ENCODE data around the gene HOXB8. TPM values are rescaled to one million over a fixed set of nuclear protein-coding genes. Genes with fewer than 3 reads are reported as not detected.

HOXB8 gene
- total RNA-seq, 1 experiment from 2014 or later: 1.2 TPM

DNA sequence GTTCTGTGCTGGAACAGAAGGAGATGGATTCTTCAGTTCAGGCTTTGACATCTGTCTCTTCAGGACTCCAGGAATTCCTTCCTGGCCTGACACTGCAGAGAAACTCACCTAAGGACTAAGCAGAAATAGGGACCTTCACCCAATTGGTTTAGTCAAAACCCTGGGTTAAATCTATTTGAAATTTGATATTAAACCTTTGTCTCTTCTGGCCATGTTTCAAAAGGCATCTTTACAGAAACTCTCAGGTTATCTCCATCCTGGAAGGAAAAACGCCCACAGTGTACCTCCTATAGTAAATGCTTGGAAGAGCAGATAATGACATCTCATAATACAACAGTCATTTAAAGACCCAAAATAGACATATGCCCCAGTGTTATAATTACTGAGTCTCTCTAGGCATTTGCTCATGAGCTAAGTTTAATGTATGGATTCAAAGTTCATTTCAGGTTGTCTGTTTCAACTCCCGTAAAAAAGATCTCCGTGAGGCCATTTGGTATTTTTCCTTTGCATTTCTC lies 31.3 kb downstream of the HOXB8 start:
- no peak for DNase-seq (ENCODE audit: low spot score)

DNA sequence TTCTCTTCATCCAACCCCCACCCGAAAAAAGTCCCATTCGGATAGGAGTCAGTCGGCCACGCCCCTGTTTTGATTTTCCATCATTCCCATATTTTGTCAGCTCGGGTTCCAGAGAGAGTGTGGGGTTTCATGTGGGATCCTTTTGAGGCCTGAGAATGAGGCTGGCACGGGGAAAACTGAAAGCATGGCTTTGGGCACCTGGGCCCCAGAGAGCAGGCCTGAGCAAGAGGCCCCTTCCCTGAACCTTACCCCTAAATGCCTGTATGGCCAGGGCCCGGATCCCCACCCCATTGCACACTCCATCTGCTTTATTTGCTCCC lies 32.4 kb downstream of the HOXB8 start:
- DNase-seq (ENCODE audit: low spot score): no peak

DNA sequence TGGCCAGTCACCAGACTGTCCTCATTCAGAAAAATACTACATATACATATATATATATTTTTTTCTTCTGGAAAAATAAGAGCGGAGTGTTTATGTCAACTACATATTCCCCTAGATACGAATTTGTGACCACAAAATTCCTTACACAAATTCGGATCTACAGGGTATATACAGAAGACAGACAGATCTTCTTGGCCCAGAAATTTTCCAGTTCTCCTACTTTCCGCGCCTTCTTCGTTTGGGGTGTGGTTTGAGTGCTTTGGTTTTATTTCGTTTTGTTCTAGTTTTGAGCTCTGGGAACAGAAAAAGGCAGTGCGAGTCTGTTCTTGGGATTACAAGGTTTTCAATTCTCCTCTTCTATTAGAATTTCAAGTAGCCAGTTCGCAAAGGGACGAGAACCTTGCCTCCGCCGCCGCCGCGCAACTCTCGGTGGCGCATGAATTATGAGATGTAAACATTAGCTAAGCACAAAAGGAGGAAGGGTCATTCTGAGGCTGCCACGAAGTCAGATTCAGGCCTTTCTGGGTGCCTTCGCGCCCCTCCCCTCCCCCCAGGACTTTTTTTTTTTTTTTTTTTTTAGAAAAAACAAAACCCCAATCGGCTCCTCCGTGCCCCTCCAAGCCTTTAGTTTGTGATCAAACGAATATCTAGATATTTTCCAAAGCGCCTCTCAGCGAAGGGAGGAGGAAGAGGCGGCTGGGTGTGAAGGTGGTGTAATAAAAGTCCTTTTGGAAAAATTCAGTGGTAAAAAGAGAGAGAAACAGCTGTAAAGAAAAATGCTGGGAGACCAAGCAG lies 35.1 kb downstream of the HOXB8 start:
- no peak for DNase-seq (ENCODE audit: low spot score)

DNA sequence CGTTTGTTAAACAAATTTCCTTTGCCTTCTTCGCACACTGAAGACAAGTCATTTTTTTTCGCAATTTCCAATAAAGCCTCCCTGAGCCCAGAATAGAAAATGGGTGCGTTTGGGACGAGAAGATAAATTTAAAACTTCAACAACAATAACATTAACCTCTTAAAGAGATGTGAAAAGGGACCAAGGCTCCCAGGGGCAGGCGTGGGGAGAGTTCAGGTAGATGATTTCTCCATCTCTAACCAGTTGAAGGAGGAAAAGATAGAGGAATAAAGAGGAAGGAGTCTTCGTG lies 35.7 kb downstream of the HOXB8 start:
- DNase-seq (ENCODE audit: low spot score): no peak

DNA sequence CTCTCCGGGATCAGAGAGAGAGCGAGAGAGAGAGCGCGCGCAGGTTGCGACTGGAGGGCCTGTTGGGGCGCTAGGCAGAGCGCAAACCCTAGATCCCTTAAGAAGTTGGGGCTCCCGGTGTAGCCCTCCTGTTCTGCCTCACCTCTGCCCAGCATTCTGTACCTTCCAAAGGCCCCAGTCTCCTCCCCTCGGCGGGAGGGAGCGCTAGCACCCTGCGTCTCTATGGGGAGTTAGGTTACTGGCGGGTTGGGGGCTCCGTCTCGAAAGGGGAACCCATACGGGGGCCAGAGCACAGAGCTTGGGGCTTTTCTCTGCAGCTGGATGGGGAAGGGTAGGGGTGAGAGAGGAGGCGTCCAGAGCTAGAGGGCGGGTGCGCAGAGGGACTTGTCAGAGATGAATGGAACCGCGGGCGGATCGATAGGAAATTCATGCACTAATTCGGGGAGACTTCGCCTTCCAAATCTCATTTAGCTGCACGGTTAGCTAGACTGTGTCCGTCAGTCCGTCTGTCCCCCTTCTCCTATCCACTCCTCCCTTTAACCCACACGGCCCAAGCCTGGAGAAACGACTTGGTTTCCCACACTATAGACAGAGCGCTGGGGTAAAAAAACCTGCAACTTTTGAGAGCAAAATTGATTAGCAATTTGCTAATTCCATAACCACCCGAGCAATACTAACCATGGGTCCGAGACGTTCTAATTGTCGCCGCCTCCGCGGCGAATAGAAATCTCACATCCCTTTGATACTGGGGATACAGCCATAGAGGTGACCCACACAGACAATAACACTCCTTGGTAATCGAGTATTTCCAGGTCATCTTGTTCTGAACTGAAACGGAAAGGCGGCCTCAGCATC lies 36.2 kb downstream of the HOXB8 start:
- no peak for DNase-seq (ENCODE audit: low spot score)

DNA sequence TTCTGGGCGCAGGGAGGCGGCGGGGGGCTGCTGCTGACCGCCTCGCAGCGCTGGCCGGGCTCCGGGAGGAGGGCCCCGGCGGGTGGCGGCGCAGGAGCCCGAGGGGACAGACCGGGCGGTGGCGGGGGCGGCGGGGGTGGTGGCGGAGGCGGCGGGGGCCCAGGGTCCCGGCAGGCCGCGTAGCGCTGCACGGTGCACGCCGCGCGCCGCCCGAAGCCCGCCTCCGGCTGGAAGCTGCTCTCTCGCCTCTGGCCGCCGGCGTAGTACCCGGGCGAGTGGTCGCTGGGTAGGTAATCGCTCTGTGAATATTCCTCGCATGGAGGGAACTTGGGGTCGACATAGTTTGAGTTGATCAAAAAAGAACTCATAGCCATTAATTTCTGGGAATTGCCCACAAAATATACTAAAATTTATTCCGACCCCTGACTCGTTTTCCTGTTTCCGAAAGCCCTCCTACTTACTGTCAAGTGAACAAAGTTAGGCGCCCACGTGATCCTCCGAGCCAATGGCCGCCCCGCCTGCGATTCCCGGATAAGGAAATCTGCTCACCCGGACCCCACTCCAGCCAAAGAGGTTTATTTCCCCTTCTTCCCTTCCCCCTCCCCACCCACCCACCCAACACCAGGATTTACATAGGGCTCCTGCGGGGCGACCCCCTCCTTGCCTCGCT lies 37.0 kb downstream of the HOXB8 start, which contains the start of gene HOXB4:
Gene HOXB4 (minus strand): TSS at position 405 of the 670 bp plus-strand sequence. CDS start 31 bp downstream, at position 374.
- DNase-seq (ENCODE audit: low spot score): no peak

DNA sequence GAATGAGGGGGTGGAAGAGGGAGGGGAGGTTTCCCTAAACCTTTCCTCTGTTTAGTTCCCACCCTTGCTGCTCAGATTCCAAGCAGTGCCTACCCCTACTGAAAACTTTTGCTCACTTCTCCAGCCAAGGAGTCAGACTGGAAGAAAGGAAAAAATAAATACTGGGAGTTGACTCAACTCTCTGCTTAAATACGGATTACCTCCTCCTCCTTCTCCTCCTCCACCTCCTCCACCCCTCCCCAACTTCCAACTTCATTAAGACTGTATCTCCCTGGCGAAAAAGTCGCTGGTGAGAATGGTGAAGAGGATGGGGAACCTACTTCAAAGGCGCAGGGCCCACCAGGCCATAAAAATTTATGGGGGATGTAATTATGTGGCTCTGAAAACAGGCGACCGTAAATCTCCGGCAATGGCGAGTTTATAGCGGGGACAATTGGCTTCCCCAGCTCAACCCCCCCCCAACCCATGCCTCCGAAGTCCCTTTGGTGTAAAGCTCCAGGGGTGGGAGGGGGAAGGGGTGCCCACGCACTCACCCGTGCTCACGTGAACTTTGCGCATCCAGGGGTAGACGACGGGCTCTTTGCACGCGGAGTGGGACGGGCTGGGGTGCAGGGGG lies 37.7 kb downstream of the HOXB8 start:
- DNase-seq (ENCODE audit: low spot score): no peak

DNA sequence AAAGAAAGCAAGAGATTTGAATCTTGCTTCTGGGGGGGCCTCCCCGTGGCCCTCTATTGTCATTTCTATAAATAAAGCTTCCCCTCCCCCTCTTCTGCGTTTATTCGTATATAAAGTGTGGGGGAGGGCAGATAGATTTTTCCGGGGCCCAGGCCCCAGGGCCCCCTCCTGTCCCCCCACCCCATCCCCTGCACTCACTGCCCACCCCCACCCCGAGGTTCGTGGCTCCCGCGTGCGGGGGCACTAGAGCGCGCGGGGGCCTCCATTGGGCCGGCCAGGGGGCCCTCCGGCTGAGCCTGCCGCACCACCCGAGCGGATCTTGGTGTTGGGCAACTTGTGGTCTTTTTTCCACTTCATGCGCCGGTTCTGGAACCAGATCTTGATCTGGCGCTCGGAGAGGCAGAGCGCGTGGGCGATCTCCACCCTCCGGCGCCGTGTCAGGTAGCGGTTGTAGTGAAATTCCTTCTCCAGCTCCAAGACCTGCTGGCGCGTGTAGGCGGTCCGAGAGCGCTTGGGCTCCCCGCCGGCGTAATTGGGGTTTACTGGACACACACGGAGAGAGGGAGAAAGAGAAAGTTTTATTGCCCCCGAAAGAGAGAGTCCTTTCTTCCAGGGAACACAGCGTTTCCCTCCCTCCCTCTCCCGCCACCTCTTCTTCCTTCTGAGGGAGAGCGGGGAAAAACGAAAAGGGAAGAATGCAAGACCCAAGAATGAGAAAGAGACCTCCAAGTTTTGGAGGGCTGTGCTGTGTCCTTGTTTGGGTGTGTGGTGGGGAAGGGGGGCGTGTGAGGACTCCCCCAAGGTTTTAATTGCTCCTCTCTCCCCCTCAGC lies 38.4 kb downstream of the HOXB8 start:
- DNase-seq (ENCODE audit: low spot score): peak; percentile 56

DNA sequence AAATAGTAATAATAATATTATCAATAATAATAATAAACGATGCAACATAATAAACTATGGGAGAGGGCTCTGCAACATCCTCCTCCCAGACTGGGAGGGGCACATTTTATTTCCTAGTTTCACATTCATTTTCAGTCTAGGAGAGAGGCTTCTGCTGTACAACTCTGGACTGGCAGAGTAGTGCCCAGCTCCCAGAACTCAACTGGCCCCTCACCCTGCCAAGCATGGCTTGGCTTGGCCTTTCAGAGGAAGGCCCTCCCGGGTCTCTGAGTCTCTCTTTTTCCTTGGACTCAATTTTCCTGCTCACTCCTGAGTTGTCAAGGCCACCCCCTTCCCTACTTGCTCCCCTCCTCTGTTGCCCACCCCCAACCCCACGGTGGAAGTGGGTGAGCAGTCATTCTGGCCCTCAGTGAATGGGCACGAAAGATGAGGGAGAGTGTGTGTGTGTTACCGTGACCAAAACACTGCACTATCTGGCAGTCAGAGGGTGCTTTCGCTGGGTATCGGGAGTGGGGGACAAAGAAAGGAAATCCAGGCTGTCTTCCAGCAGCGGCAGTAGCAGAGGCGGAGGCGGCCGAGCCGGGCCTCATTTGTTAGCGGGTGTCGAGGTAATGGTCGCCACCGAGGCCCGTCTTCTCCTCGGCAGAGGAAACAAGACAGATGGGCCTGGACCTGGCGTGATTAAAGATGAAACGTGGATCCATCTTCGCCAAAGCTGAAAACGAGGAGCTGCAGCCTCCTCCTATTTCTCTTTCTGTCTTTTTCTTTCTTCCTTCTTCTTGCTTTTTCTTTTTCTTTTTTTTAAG lies 39.2 kb downstream of the HOXB8 start:
- no peak for DNase-seq (ENCODE audit: low spot score)

DNA sequence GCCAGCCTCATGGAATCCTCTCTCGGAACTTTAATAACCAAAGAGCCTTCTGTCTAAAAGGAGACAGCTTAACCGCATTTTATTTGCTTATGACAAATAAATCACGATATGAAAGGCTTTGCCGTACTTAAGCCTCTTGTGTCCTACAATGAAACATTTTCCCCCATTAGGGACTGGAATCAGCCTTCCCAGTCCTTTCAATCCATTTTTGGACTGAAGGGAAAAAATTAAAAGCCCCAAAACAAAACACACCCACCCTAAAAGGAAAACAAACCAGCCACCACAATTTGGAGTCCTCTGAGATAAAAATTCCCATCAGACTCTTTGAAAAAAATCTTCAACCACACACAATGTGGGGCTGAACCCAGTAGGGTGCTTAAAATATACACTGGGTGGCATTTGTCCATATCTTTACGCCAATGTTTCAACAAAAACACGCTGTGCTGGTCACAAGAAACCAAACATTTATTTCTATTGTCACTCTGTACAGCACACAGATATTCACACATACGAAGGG lies 40.0 kb downstream of the HOXB8 start:
- DNase-seq (ENCODE audit: low spot score): no peak

DNA sequence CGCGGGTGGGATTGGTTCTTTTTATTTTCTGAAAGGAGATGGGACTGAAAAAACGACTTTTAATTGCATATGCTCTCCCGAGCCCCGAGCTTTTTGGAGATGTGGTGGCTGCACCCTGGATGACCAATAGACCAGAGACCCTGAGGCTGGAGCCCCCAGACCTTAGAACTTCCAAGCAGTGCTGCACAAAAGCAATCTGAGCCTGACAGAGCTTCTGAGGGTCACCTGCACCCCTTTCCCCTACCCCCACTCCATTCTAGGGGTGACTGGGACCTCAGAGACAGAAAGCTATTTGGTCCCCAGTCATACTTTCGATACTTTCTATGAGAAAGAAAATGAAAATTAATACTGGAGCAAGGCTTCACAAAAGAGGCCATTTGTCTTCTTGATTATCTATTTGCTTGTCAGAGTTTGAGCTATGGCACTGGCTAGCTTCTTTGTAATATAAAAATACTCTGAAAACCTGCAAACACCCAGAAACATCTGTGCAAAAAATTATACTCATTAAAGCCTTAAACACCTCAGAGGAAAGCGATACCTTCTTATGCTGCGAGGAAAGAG lies 40.5 kb downstream of the HOXB8 start:
- DNase-seq (ENCODE audit: low spot score): no peak

DNA sequence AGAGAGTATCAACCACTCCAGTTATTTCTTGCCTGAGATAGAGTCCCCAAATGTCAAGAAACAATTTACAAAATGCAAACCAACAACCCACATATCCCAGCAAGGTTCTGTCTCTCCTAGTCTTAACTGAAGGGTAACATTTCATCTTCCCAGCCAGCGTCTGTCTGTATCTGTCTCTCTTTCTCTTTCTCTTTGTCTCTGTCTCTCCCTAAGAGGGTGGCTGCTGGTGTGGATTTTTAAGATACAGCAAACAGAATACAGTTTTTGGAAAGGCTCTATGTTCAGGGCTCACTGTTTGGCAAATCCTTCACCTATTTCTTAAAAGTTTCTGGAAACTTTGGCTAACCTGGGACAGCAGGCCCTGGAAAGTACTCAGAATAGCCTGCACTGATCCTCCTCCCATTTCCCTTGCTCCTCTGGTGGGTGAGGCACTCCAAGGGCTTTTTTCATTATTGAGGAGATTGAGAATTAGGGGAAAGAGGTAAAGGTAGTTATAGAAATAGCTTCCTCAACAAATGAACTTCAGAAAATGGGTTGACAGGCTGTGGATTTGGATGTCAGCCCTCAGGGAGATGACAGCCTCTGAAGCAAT lies 43.2 kb downstream of the HOXB8 start:
- no peak for DNase-seq (ENCODE audit: low spot score)

DNA sequence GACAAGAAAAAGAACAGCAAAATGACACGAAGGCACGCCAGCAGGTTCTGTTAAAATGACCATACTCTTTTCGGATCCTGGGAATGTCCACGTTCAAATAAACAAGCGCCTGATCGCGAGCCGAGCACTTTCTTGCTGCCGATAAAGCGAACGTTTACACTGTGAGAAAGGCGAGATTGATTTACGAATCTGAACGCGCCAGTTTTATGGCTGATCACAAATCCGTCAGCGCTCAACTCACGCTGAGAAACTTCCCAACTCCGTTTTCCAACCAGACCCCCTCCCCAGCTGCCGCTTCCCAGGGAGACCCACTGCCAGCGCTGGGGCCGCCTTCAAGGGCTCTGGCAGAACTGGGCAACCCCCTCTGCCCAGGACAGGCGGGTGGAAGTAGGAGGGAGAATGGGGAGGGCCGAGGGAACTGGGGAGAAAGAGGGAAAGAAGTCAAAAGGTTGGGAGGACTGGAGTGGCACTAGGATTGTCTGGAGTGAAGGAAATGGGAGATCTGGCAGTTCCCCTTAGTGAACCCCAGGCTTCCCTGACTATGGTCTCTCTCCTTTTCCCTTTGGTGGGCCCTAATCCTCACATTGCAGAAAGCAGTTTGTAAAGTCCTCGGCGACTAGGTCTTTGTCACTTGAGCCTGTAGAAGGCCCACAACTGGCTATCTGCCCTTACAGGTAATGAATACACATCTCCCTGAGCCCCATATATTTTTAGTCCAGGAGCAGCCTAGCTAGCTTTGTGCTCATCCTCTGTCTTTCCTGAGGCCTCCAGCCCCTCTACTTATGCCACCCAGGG lies 43.9 kb downstream of the HOXB8 start:
- DNase-seq (ENCODE audit: low spot score): no peak

DNA sequence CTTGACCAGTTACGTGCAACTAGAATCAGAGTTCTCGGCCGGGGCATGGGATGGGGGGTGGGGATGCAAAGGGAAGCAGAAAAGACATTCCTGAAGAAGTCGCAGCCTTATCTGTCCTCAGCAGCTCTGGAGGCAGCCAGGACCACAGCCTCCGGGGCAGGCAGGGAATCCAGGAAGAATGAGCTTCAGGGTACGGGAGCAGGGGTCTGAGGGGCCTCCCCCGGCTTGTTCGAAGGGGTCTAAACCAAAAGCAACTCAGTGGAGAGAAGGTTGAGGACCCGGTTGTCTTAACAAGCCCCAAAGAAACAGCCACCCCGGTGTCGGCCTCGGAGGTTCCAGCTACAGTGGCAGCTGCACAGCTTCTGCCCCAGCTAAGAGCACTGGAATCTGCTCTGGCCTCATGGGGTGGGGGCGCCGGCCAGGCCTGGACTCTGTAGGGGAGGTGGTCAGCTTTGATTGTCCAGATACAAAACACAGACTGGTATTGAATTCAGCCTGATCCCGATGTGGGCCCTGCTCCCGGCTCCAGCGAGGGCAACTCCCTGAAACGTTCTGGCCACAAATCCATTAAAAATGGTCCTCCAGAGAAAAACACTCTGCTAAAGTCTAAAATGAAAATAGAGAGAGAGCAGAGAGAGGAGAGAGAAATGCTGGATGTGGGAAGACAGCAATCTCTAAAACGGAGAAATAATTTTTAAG lies 44.6 kb downstream of the HOXB8 start:
- no peak for DNase-seq (ENCODE audit: low spot score)

DNA sequence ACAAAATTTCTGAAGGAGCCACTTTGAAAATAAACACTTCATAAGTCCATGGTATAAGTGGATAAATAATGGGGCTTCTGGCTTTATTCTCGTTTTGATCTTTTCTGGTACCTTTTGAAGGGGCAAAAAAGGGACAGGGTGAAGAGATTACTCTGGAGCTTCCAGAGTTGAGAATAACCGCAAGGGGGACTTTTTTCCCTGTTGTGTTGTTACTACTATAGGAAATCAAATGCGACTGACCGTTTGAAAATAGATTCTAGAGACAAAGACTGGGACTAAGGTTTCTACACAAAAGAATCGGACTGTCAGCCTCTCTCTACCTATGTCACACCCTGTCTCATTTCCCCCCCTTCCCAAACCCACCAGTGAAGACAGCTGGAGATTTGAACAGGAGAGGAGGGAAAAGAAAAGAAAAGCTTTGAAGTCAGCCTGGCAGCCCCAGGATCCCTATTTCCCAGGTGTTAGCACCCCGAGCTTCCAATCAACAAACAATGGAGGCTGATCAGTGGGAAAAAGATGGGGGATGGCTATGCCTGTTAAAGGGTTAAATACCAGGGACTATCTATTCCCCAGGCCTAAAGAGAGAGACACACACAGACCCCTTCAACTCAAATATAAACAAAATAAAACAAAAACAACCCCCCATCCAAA lies 45.3 kb downstream of the HOXB8 start:
- DNase-seq (ENCODE audit: low spot score): no peak

DNA sequence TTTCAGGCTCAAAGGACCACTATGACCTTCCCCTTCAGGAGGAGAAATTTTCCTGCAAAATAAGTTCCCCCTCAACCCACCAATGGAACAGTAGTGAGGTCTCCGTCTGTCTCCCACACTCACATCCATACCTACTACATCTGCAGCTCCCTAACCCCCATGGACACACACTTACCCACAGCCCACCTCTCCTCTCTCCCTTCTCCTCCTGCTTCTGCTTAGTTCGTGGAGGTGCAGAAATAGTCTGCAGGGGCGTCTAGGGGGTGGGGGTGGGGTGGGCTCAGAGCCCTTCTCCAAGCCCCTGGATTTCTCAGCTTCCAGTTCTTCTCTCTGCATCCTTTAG lies 45.9 kb downstream of the HOXB8 start:
- DNase-seq (ENCODE audit: low spot score): no peak

DNA sequence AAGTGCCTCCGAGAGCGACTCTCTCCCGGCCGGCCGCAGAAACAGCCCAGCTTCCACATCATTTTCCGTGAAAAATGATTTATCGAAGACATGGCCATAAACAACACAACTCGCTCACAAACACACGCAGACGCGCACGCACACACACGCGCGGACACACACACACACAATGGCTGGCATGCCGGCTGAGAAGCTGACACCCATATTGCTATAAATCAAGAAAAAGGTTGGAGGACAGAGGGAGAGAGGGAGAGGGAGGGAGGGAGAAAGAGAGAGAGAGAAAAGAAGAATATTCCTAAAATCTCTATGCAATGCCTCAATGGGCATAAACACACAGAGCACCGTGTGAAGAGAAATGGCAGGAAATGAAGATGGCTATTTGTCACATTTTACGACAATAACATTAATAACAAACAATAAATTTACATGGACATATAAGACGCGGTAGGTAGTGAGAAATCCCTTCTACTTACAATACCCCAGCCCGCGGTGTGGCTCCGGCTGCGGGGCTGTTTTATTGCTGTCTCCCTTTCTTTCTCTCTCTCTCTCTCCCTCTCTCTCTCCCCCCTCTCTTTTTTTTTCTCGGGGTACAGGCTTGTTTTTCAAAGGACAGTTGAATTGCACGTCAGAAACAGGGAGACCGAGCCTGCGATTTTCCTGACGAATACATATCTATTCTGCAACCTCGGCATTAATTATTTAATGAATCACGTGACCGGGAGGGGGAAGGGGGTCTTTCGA lies 46.4 kb downstream of the HOXB8 start:
- DNase-seq (ENCODE audit: low spot score): no peak

Measured in H4 (cell line).